A549 (cell line): ENCODE measurements around the gene RAE1. TPM values are rescaled to one million over a fixed set of nuclear protein-coding genes. Genes with fewer than 3 reads are reported as not detected.
"Not testable (repeated sequence)": the region's sequence is repeated elsewhere in the genome, so short reads cannot be mapped to it uniquely, and the experiment has no call there.

ENCODE experiments used
- ATAC-seq, 2 experiments: fragments of 200-7000 bp in 1 of 2; fragments of >200 bp in 1 of 2; cut with Nextera tagmentation in 1 of 2; cut with Tn5 transposase in 1 of 2; 3 replicates each; pipeline versions ENCODE4 v1.8.0 to v1.9.1; 2018 to 2020; ENCODE audit warnings: mild to moderate bottlenecking in 1 of 2, moderate library complexity in 1 of 2
- CTCF ChIA-PET: fragments of 300-600 bp; sonication (Branson Sonifier 250); formaldehyde crosslinking; extraction: SDS; loops from one replicate; lab custom pipeline; 2021; ENCODE audit warnings: antibody characterized with exemption, inconsistent platforms; lab: Yijun Ruan, JAX
- POLR2A ChIA-PET: fragments of 350-600 bp; formaldehyde crosslinking; extraction: SDS; loops from one replicate; lab custom pipeline; 2021; ENCODE audit warnings: antibody characterized with exemption, inconsistent platforms; lab: Yijun Ruan, JAX
- DNase-seq, 2 experiments: peaks; one replicate each; pipeline versions ENCODE4 v3.0.0 to v3.0.0-alpha.2; 2011 to 2016; ENCODE audit warnings: low read depth in 1 of 2, low spot score in 1 of 2
- FAIRE-seq: peaks from 2 replicates; lab custom pipeline; 2011; peaks lifted over from hg19 to GRCh38; lab: Jason Lieb, UNC
- H3K27ac ChIP-seq, 2 experiments: fragments of >200 bp; sonication (Bioruptor Twin); formaldehyde crosslinking; 3 replicates each; pipeline ENCODE4 v1.5.1; 2016 to 2017
- H3K4me1 ChIP-seq: fragments of >200 bp; sonication (Bioruptor Twin); formaldehyde crosslinking; 3 replicates; pipeline ENCODE4 v1.6.1; 2016
- H3K4me2 ChIP-seq: fragments of >200 bp; sonication (Bioruptor Twin); formaldehyde crosslinking; 3 replicates; pipeline ENCODE4 v1.6.1; 2016
- H3K4me3 ChIP-seq: fragments of >200 bp; sonication (Bioruptor Twin); formaldehyde crosslinking; 3 replicates; pipeline ENCODE4 v1.5.1; 2016
- H3K9me3 ChIP-seq: fragments of >200 bp; sonication (Bioruptor Twin); formaldehyde crosslinking; 3 replicates; pipeline ENCODE4 v1.6.1; 2016
- BHLHE40 ChIP-seq: IDR thresholded peaks from 2 replicates; pipeline ENCODE4 v1.6.1; 2012; ENCODE audit warnings: low read depth, low read length, inconsistent platforms
- CBX2 ChIP-seq: fragments of 200-600 bp; sonication (generic); IDR thresholded peaks from 2 replicates; pipeline ENCODE4 v1.6.1; 2016; ENCODE audit warnings: low read depth, mild to moderate bottlenecking, borderline replicate concordance
- CEBPB ChIP-seq, 2 experiments: fragments of >200 bp in 1 of 2; sonication (Bioruptor Twin) in 1 of 2; formaldehyde crosslinking in 1 of 2; IDR thresholded peaks; 2 replicates each; pipeline ENCODE4 v1.6.1; 2012 to 2016
- CHD4 ChIP-seq: fragments of 200-600 bp; sonication (generic); IDR thresholded peaks from 2 replicates; pipeline ENCODE4 v1.6.1; 2016; ENCODE audit warnings: antibody characterized with exemption, mild to moderate bottlenecking, borderline replicate concordance
- EHF ChIP-seq: fragments of 250-450 bp; sonication (Bioruptor Pico); IDR thresholded peaks from 2 replicates; pipeline ENCODE4 v1.5.0; 2020; ENCODE audit warnings: mild to moderate bottlenecking
- EHMT2 ChIP-seq: fragments of 200-600 bp; sonication (generic); IDR thresholded peaks from 2 replicates; pipeline ENCODE4 v1.6.1; 2016; ENCODE audit warnings: antibody characterized with exemption, low read depth, mild to moderate bottlenecking, moderate library complexity
- ESRRA ChIP-seq: fragments of 150-350 bp; IDR thresholded peaks from 2 replicates; pipeline ENCODE4 v1.6.1; 2014; ENCODE audit warnings: mild to moderate bottlenecking, low read length, borderline replicate concordance
- FOXS1 ChIP-seq: fragments of 250-450 bp; sonication (Bioruptor Pico); IDR thresholded peaks from 2 replicates; pipeline ENCODE4 v1.5.0; 2020; ENCODE audit warnings: mild to moderate bottlenecking, moderate library complexity
- HDAC2 ChIP-seq: fragments of 200-600 bp; sonication (generic); IDR thresholded peaks from 2 replicates; pipeline ENCODE4 v1.6.1; 2016
- HEYL ChIP-seq: fragments of 250-450 bp; sonication (Bioruptor Pico); IDR thresholded peaks from 2 replicates; pipeline ENCODE4 v1.8.0; 2021; ENCODE audit warnings: mild to moderate bottlenecking, moderate library complexity
- HOXA7 ChIP-seq: fragments of 250-450 bp; sonication (Bioruptor Pico); IDR thresholded peaks from 2 replicates; pipeline ENCODE4 v1.5.0; 2020; ENCODE audit warnings: mild to moderate bottlenecking, moderate library complexity
- KDM1A ChIP-seq: fragments of 200-600 bp; sonication (generic); IDR thresholded peaks from 2 replicates; pipeline ENCODE4 v1.6.1; 2016; ENCODE audit warnings: low read depth, mild to moderate bottlenecking
- MYC ChIP-seq: IDR thresholded peaks from 2 replicates; pipeline ENCODE4 v1.6.1; 2012; ENCODE audit warnings: mild to moderate bottlenecking, inconsistent platforms, low read length, improper control_type of control experiment, borderline replicate concordance
- NFE2L2 ChIP-seq: fragments of 150-350 bp; conservative IDR thresholded peaks from 2 replicates; pipeline ENCODE4 v1.6.1; 2014; ENCODE audit warnings: low read length
- NPAS2 ChIP-seq: fragments of 250-450 bp; sonication (Bioruptor Pico); IDR thresholded peaks from 2 replicates; pipeline ENCODE4 v1.8.0; 2022; ENCODE audit warnings: mild to moderate bottlenecking, moderate library complexity, borderline replicate concordance
- NR3C1 ChIP-seq: fragments of >200 bp; sonication (Bioruptor Twin); formaldehyde crosslinking; IDR thresholded peaks from 3 replicates; pipeline ENCODE4 v1.6.1; 2017
- POLR2A ChIP-seq: IDR thresholded peaks from 2 replicates; pipeline ENCODE4 v1.6.1; 2012; ENCODE audit warnings: mild to moderate bottlenecking, low read length
- POLR2AphosphoS2 ChIP-seq: conservative IDR thresholded peaks from 2 replicates; pipeline ENCODE4 v1.6.1; 2012; ENCODE audit warnings: low read length, improper control_type of control experiment, inconsistent platforms
- RAD21 ChIP-seq, 2 experiments: fragments of >200 bp in 1 of 2; sonication (Bioruptor Twin) in 1 of 2; formaldehyde crosslinking in 1 of 2; IDR thresholded peaks in 1 of 2; conservative IDR thresholded peaks in 1 of 2; 2 replicates in 1 of 2; 3 replicates in 1 of 2; pipeline ENCODE4 v1.6.1; 2012 to 2018; ENCODE audit warnings: inconsistent platforms in 1 of 2
- RNF2 ChIP-seq: fragments of 200-600 bp; sonication (generic); IDR thresholded peaks from 2 replicates; pipeline ENCODE4 v1.6.1; 2016; ENCODE audit warnings: low read depth, mild to moderate bottlenecking, antibody characterized with exemption, moderate library complexity, borderline replicate concordance
- SMC3 ChIP-seq: fragments of >200 bp; sonication (Bioruptor Twin); formaldehyde crosslinking; IDR thresholded peaks from 3 replicates; pipeline ENCODE4 v1.6.1; 2018; ENCODE audit warnings: inconsistent platforms
- SREBF2 ChIP-seq: fragments of 450-650 bp; IDR thresholded peaks from 2 replicates; pipeline ENCODE4 v1.6.1; 2014; ENCODE audit warnings: mild to moderate bottlenecking, moderate library complexity
- TFCP2L1 ChIP-seq: fragments of 250-450 bp; sonication (Bioruptor Pico); IDR thresholded peaks from 2 replicates; pipeline ENCODE4 v1.5.0; 2021; ENCODE audit warnings: mild to moderate bottlenecking
- ZNF302 ChIP-seq: fragments of 250-450 bp; sonication (Bioruptor Pico); IDR thresholded peaks from 2 replicates; pipeline ENCODE4 v1.9.0; 2021; ENCODE audit warnings: inconsistent platforms, mild to moderate bottlenecking, moderate library complexity
- WGBS: methylation state at CpG from one replicate; pipeline ENCODE4 v1.1.6; 2017; ENCODE audit errors: missing lambda C conversion rate; 5-methylcytosine and 5-hydroxymethylcytosine counted together
- polyA plus RNA-seq, 4 experiments: library from polyadenylated mRNA; depleted of rRNA in 3 of 4; stranded (reverse); fragments of >200 nt; fragmentation: RNase III in 1 of 4; extraction: RNeasy Plus Mini Kit Qiagen cat#74134 plus additional on column Dnase treatment in 1 of 4; gene quantifications; 2 replicates in 3 of 4; 3 replicates in 1 of 4; pipeline ENCODE4 v1.2.3, GENCODE V29; 2011 to 2017
- TF ChIP-seq, protein P1 (sequence below): fragments of 150-350 bp; IDR thresholded peaks from 2 replicates; pipeline ENCODE4 v1.6.1; 2014; ENCODE audit warnings: low read depth, mild to moderate bottlenecking, low read length
- TF ChIP-seq, protein P2 (sequence below): fragments of >200 bp; sonication (Bioruptor Twin); formaldehyde crosslinking; IDR thresholded peaks from 3 replicates; pipeline ENCODE4 v1.5.1; 2016
- TF ChIP-seq, protein P3 (sequence below): fragments of >200 bp; sonication (Bioruptor Twin); formaldehyde crosslinking; IDR thresholded peaks from 2 replicates; pipeline ENCODE4 v1.6.1; 2016
- TF ChIP-seq, protein P4 (sequence below): IDR thresholded peaks from 2 replicates; pipeline ENCODE4 v1.6.1; 2012
- TF ChIP-seq, protein P5 (sequence below): IDR thresholded peaks from 2 replicates; pipeline ENCODE4 v1.6.1; 2012

RAE1 gene
- polyA plus RNA-seq, 2 of the 4 experiments (the other 2 are of a cell fraction), result 54.7 to 69.6 TPM

DNA sequence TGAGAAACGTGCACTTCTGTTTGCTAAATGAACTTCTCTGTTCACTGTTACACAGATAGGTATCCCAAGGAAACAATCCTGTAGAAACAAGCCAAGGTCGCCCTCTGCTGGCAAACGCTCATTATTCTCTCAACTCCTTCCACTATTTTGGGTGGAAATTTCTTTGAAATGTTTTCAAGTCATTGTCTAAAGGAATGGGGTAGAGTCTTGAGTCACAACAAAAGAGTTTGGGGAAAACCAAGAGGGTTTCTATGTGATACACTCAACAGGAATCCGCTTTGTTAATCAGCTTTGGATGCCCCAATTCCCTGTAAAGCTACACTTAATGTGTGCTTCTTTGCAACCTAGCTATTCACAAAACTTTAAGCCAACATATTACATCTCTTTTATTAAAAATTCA lies 4.6 kb upstream of the RAE1 start:
- TF ChIP-seq, protein P1, sequence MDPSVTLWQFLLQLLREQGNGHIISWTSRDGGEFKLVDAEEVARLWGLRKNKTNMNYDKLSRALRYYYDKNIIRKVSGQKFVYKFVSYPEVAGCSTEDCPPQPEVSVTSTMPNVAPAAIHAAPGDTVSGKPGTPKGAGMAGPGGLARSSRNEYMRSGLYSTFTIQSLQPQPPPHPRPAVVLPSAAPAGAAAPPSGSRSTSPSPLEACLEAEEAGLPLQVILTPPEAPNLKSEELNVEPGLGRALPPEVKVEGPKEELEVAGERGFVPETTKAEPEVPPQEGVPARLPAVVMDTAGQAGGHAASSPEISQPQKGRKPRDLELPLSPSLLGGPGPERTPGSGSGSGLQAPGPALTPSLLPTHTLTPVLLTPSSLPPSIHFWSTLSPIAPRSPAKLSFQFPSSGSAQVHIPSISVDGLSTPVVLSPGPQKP, result no peak
- no peak for TF ChIP-seq EHMT2
- TF ChIP-seq HEYL, result no peak
- no peak for TF ChIP-seq NFE2L2
- TF ChIP-seq HOXA7 (CRISPR knock-in tag), result no peak
- no peak for TF ChIP-seq CHD4
- TF ChIP-seq NR3C1, result no peak
- no peak for TF ChIP-seq POLR2A
- TF ChIP-seq, protein P2, sequence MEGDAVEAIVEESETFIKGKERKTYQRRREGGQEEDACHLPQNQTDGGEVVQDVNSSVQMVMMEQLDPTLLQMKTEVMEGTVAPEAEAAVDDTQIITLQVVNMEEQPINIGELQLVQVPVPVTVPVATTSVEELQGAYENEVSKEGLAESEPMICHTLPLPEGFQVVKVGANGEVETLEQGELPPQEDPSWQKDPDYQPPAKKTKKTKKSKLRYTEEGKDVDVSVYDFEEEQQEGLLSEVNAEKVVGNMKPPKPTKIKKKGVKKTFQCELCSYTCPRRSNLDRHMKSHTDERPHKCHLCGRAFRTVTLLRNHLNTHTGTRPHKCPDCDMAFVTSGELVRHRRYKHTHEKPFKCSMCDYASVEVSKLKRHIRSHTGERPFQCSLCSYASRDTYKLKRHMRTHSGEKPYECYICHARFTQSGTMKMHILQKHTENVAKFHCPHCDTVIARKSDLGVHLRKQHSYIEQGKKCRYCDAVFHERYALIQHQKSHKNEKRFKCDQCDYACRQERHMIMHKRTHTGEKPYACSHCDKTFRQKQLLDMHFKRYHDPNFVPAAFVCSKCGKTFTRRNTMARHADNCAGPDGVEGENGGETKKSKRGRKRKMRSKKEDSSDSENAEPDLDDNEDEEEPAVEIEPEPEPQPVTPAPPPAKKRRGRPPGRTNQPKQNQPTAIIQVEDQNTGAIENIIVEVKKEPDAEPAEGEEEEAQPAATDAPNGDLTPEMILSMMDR, result peak; percentile 91
- TF ChIP-seq SMC3, result peak; percentile 88
- peak; percentile 89 to 92 for TF ChIP-seq RAD21 (conservative IDR thresholded peaks at IDR 0.05 in 1 of 2, IDR thresholded peaks at IDR 0.05 in 1 of 2)
- no peak for TF ChIP-seq RNF2
- TF ChIP-seq, protein P3, sequence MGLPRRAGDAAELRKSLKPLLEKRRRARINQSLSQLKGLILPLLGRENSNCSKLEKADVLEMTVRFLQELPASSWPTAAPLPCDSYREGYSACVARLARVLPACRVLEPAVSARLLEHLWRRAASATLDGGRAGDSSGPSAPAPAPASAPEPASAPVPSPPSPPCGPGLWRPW, result no peak
- TF ChIP-seq BHLHE40, result no peak
- no peak for TF ChIP-seq TFCP2L1 (CRISPR knock-in tag)
- TF ChIP-seq HDAC2, result no peak
- CTCF ChIA-PET, result interaction anchor here (0.5 to 7.2 kb wide), 46 partner anchors 9 to 934 kb away, joined by 3 to 244 read pairs (median 4); partner anchors contain the start of genes BMP7, CASS4, SPO11 and TFAP2C
- ATAC-seq, result peak; percentile 75 to 82; a peak in 5 of 6 replicates
- H3K27ac ChIP-seq, result no peak overlapping the region
- no peaks in the 10 kb centered on the region for H3K4me1 ChIP-seq
- no peak overlapping the region for H3K4me3 ChIP-seq
- H3K9me3 ChIP-seq, result no peaks in the 10 kb centered on the region
- DNase-seq, result peak; percentile 32 to 69
- POLR2A ChIA-PET, result no interaction called here
- peak; percentile 90 for FAIRE-seq
- WGBS, result 0% methylated on average over 4 of the region's 4 CpGs
- no peak overlapping the region for H3K4me2 ChIP-seq

DNA sequence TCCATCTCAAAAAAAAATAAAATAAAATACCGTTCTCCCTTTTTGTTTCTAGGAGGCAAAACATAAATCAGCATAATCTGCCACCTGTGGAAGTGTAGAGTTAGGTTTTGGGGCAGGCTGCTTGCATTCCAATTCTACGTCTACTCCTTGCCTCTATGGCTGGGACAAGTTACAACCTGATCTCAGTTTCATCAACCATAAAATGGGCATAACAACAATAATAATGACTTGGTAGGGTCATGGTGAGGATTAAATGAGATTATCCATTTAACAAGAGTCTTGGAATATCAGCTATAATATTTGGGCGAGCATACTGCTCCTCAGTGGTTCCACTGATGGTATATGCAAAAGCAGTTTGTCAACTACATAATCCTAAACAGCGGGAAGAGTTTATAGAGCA lies 3.7 kb upstream of the RAE1 start:
- CTCF ChIA-PET, result interaction anchor here (0.8 to 7.2 kb wide), 15 partner anchors 8 to 935 kb away, joined by 3 to 244 read pairs (median 5); partner anchors contain the start of genes CASS4 and SPO11
- Histone ChIP-seq H3K4me2 (no peak overlapping the region), H3K4me3 (no peak overlapping the region), H3K27ac (no peak overlapping the region), H3K9me3 (no peaks in the 10 kb centered on the region), H3K4me1 (peaks cover 5% of the 10 kb centered on the region)
- TF ChIP-seq NPAS2 (CRISPR knock-in tag), result no peak
- TF ChIP-seq, protein P4, sequence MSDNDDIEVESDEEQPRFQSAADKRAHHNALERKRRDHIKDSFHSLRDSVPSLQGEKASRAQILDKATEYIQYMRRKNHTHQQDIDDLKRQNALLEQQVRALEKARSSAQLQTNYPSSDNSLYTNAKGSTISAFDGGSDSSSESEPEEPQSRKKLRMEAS, result no peak
- no peak for TF ChIP-seq TFCP2L1 (CRISPR knock-in tag)
- TF ChIP-seq CEBPB (IDR thresholded peaks at IDR 0.05), result no peak
- no peak for TF ChIP-seq MYC
- no peak for TF ChIP-seq FOXS1
- TF ChIP-seq ESRRA, result no peak
- TF ChIP-seq EHMT2, result no peak
- no peak for TF ChIP-seq HOXA7 (CRISPR knock-in tag)
- TF ChIP-seq CBX2, result no peak
- no peak for TF ChIP-seq ZNF302 (CRISPR knock-in tag)
- no peak for TF ChIP-seq POLR2AphosphoS2
- TF ChIP-seq EHF (CRISPR knock-in tag), result no peak
- TF ChIP-seq KDM1A, result no peak
- TF ChIP-seq, protein P1, result no peak
- TF ChIP-seq SREBF2, result no peak
- TF ChIP-seq, protein P5, sequence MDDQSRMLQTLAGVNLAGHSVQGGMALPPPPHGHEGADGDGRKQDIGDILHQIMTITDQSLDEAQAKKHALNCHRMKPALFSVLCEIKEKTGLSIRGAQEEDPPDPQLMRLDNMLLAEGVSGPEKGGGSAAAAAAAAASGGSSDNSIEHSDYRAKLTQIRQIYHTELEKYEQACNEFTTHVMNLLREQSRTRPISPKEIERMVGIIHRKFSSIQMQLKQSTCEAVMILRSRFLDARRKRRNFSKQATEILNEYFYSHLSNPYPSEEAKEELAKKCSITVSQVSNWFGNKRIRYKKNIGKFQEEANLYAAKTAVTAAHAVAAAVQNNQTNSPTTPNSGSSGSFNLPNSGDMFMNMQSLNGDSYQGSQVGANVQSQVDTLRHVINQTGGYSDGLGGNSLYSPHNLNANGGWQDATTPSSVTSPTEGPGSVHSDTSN, result no peak
- ATAC-seq (no peak), DNase-seq (no peak), FAIRE-seq (no peak)
- WGBS, result 48% methylated on average over 4 of the region's 4 CpGs
- POLR2A ChIA-PET, result no interaction called here

DNA sequence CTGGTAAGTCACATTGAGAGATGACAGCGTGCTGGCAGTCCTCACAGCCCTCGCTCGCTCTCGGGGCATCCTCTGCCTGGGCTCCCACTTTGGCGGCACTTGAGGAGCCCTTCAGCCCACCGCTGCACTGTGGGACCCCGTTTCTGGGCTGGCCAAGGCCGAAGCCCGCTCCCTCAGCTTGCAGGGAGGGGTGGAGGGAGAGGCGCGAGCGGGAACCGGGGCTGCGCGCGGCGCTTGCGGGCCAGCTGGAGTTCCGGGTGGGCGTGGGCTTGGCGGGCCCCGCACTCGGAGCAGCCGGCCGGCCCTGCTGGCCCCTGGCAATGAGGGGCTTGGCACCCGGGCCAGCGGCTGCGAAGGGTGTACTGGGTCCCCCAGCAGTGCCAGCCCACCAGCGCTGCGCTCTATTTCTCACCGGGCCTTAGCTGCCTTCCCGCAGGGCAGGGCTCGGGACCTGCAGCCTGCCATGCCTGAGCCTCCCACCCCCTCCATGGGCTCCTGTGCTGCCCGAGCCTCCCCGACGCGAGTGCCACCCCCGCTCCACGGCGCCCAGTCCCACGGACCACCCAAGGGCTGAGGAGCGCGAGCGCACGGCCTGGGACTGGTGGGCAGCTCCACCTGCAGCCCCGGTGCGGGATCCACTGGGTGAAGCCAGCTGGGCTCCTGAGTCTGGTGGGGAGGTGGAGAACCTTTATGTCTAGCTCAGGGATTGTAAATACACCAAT lies 2.7 kb upstream of the RAE1 start:
- H3K4me1 ChIP-seq, POLR2A ChIA-PET, ATAC-seq, DNase-seq, H3K9me3 ChIP-seq, H3K4me2 ChIP-seq, H3K27ac ChIP-seq, FAIRE-seq, H3K4me3 ChIP-seq: not testable (repeated sequence)
- CTCF ChIA-PET, result interaction anchor here (0.6 to 7.2 kb wide), 8 partner anchors 9 to 901 kb away, joined by 3 to 244 read pairs (median 20); partner anchors contain the start of gene SPO11
- WGBS, result 72% methylated on average over 10 of the region's 47 CpGs
